ENCODE measurements around the gene MCU.
"Not testable (repeated sequence)": the region's sequence is repeated elsewhere in the genome, so short reads cannot be mapped to it uniquely, and the experiment has no call there.

GRCh38 chr10:72758930-72759329, 67.0 kb downstream of the MCU start:
- TF ChIP-seq CTCF, EP300 (IDR thresholded peaks at IDR 0.05): not testable (repeated sequence)
